Measurements from ENCODE around the gene RALGAPA2. TPM values are rescaled to one million over a fixed set of nuclear protein-coding genes. Genes with fewer than 3 reads are reported as not detected.

The RALGAPA2 gene
- total RNA-seq, 4 donors from 2014 or later, result 20.5 to 42.9 (median 29.6) TPM

GRCh38 chr20:20606050-20606449 lies 106.4 kb downstream of the RALGAPA2 start:
- 71 to 76% methylated on average over 3 of the region's 3 CpGs for WGBS, 2 donors
- H3K27ac ChIP-seq, result no peak overlapping the region
- H3K4me1 ChIP-seq, result no peaks in the 10 kb centered on the region
- H3K36me3 ChIP-seq, result peaks cover 0 to 41% (median 0%) of the 10 kb centered on the region in 3 donors
- H3K27me3 ChIP-seq, result no peaks in the 10 kb centered on the region
- no peak for TF ChIP-seq CTCF (IDR thresholded peaks at IDR 0.05)
- no peak for TF ChIP-seq EP300 (IDR thresholded peaks at IDR 0.05)
- TF ChIP-seq POLR2A (IDR thresholded peaks at IDR 0.05), result no peak
- H3K4me3 ChIP-seq, result no peak overlapping the region
- DNase-seq (ENCODE audit: low spot score in 2 of 2), result no peak
- H3K9me3 ChIP-seq, result no peaks in the 10 kb centered on the region

GRCh38 chr20:20604907-20605306 lies 107.5 kb downstream of the RALGAPA2 start:
- H3K9me3 ChIP-seq, result no peaks in the 10 kb centered on the region
- no peak for DNase-seq (ENCODE audit: low spot score in 2 of 2)
- H3K4me3 ChIP-seq, result no peak overlapping the region
- TF ChIP-seq POLR2A (IDR thresholded peaks at IDR 0.05), result no peak
- no peak for TF ChIP-seq EP300 (IDR thresholded peaks at IDR 0.05)
- TF ChIP-seq CTCF (IDR thresholded peaks at IDR 0.05), result no peak
- WGBS, 2 donors, result 93 to 94% methylated on average over 6 of the region's 6 CpGs
- no peaks in the 10 kb centered on the region for H3K4me1 ChIP-seq
- peaks cover 0 to 42% (median 0%) of the 10 kb centered on the region in 3 donors for H3K36me3 ChIP-seq
- H3K27ac ChIP-seq, result no peak overlapping the region
- H3K27me3 ChIP-seq, result no peaks in the 10 kb centered on the region

GRCh38 chr20:20604357-20604756 lies 108.1 kb downstream of the RALGAPA2 start:
- no peak for DNase-seq (ENCODE audit: low spot score in 2 of 2)
- Histone ChIP-seq H3K27me3 (no peaks in the 10 kb centered on the region), H3K36me3 (peaks cover 0 to 46% (median 0%) of the 10 kb centered on the region in 3 donors), H3K4me1 (no peaks in the 10 kb centered on the region), H3K27ac (no peak overlapping the region), H3K9me3 (no peaks in the 10 kb centered on the region), H3K4me3 (no peak overlapping the region)
- no peak for TF ChIP-seq CTCF (IDR thresholded peaks at IDR 0.05)
- TF ChIP-seq EP300 (IDR thresholded peaks at IDR 0.05), result no peak
- TF ChIP-seq POLR2A (IDR thresholded peaks at IDR 0.05), result no peak
- 90 to 94% methylated on average over 4 of the region's 4 CpGs for WGBS, 2 donors

GRCh38 chr20:20603339-20603990 lies 109.0 kb downstream of the RALGAPA2 start:
- 78 to 95% methylated on average over 4 to 5 of the region's 5 CpGs for WGBS, 2 donors
- peaks cover 0 to 50% (median 0%) of the 10 kb centered on the region in 3 donors for H3K36me3 ChIP-seq

More at GRCh38 chr20:20603339-20603990, 109.0 kb downstream of the RALGAPA2 start:
- Histone ChIP-seq H3K4me1 (no peaks in the 10 kb centered on the region), H3K4me3 (no peak overlapping the region), H3K27ac (no peak overlapping the region), H3K9me3 (no peaks in the 10 kb centered on the region), H3K27me3 (no peaks in the 10 kb centered on the region)
- TF ChIP-seq CTCF (IDR thresholded peaks at IDR 0.05), result no peak
- TF ChIP-seq EP300 (IDR thresholded peaks at IDR 0.05), result no peak
- no peak for TF ChIP-seq POLR2A (IDR thresholded peaks at IDR 0.05)
- DNase-seq (ENCODE audit: low spot score in 2 of 2), result no peak

Measured in tibial nerve (tissue), 4 donors.